Placental epithelial cell (primary cell): ENCODE results near the gene OR2M3. TPM values are rescaled to one million over a fixed set of nuclear protein-coding genes. Genes with fewer than 3 reads are reported as not detected.

ENCODE experiments used
- total RNA-seq: library from RNA; depleted of rRNA; stranded (reverse); fragments of >200 nt; gene quantifications from 2 replicates; pipeline ENCODE4 v1.2.3, GENCODE V29; 2012

Gene OR2M3, protein sequence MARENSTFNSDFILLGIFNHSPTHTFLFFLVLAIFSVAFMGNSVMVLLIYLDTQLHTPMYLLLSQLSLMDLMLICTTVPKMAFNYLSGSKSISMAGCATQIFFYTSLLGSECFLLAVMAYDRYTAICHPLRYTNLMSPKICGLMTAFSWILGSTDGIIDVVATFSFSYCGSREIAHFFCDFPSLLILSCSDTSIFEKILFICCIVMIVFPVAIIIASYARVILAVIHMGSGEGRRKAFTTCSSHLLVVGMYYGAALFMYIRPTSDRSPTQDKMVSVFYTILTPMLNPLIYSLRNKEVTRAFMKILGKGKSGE
- not detected in 2 replicates for total RNA-seq

DNA sequence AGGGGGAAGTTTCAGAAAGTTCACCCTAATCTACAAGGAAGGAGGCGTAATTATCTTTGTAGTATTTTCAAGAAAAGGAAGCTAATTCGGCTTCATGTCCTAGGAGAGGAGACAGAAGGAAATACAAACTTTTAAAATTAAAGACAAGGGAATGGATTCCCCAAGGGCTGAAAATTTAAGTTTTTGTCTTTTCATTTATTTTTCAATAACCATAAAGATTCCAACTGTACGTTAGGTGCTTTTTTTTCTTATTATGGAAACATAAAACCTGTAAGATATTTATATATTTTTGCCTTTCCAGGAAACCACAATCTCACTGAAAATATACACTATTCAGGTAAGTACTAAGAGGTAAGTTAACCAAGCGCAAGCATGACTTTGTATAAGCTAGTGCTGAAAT is at the start of gene OR2M3:
TSS of gene OR2M3 (plus strand) at position 301 of the 400 bp plus-strand sequence. CDS start 5,803 bp downstream, outside the sequence.

DNA sequence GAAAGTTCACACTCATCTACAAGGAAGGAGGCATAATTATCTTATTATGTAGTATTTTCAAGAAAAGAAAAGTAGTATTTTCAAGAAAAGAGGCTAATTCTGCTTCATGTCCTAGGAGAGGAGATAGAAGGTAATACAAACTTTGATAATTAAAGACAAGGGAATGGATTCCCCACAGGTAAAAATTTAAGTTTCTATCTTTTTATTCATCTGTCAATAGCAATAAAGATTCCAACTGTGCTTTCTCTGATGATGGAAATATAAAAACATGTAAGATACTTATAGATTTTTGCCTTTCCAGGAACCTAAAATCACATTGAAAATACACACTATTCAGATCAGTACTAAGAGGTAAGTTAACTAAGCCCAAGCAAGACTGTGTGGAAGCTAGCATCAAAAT is 22.5 kb upstream of the OR2M3 start, which contains the start of gene OR2M2:
TSS of gene OR2M2 (plus strand) at position 301 of the 400 bp plus-strand sequence. CDS start 5,165 bp downstream, outside the sequence.

DNA sequence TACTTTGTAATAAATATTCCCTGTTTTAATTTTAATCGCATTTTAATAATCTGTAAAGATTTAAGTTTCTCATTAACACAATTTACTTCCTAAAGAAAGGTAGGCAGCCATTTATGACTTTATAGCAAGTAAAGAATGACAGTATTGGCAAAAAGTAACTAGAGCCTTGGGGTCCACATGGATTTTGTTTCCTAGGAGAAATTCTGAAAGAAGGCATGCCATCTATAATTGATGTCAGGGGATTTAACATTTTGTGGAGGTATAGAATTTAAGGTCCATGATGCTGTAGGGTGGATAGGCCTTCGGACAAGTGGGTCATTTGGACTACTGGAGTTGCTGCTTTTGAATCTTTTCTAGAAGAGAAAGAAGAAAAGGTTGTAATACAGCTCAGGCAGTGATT is 34.1 kb downstream of the OR2M3 start, which contains the start of gene OR2M4:
TSS of gene OR2M4 (plus strand) at position 301 of the 400 bp plus-strand sequence. CDS start 7,512 bp downstream, outside the sequence.

Other genes starting within 250 kb of the OR2M3 start
- gene OR2L8, start 248.4 kb upstream of the OR2M3 start, total RNA-seq = 0.39 TPM in 1 of 2 replicates, not detected in the other
- not detected in 2 replicates for gene OR2AK2, start 232.0 kb upstream of the OR2M3 start, total RNA-seq
- 0.11 TPM in 1 of 2 replicates, not detected in the other for gene OR2L5, start 183.6 kb upstream of the OR2M3 start, total RNA-seq
- gene OR2L2, start 167.2 kb upstream of the OR2M3 start, total RNA-seq = not detected in 2 replicates
- gene OR2L3, start 150.4 kb upstream of the OR2M3 start, total RNA-seq = not detected in 2 replicates
- gene OR2L13, start 102.1 kb upstream of the OR2M3 start, total RNA-seq = not detected in 2 replicates
- not detected in 2 replicates for gene OR2M5, start 52.1 kb upstream of the OR2M3 start, total RNA-seq
- not detected in 2 replicates for gene OR2M2, start 22.4 kb upstream of the OR2M3 start, total RNA-seq
- gene OR2M4, start 34.2 kb downstream of the OR2M3 start, total RNA-seq = not detected in 2 replicates
- gene OR2T33, start 80.7 kb downstream of the OR2M3 start, total RNA-seq = under 0.01 and 0.54 TPM in 2 replicates
- not detected in 2 replicates for gene OR2T12, start 106.2 kb downstream of the OR2M3 start, total RNA-seq
- not detected in 2 replicates for gene OR2M7, start 127.3 kb downstream of the OR2M3 start, total RNA-seq
- gene OR14C36, start 151.5 kb downstream of the OR2M3 start, total RNA-seq = not detected in 2 replicates
- not detected in 2 replicates for gene OR2T4, start 164.4 kb downstream of the OR2M3 start, total RNA-seq
- gene OR2T6, start 178.5 kb downstream of the OR2M3 start, total RNA-seq = not detected in 2 replicates
- not detected in 2 replicates for gene OR2T1, start 205.8 kb downstream of the OR2M3 start, total RNA-seq
- gene OR2T2, start 248.4 kb downstream of the OR2M3 start, total RNA-seq = 9.0 and 16.1 TPM in 2 replicates